ENCODE data around the gene GAB3. TPM values are rescaled to one million over a fixed set of nuclear protein-coding genes. Genes with fewer than 3 reads are reported as not detected.

GAB3 gene
- total RNA-seq, 1 donor from 2014 or later = 1.7 TPM

GRCh38 chrX:154776753-154777152 lies 25.9 kb upstream of the GAB3 start:
- Histone ChIP-seq H3K27ac (ENCODE audit: low read depth, low read length) (no peak overlapping the region), H2AFZ (ENCODE audit: low read depth, low read length) (no peak overlapping the region), H3K27me3 (ENCODE audit: insufficient read depth, low read length) (no peaks in the 10 kb centered on the region), H3K9ac (ENCODE audit: low read length) (no peak overlapping the region), H3K4me1 (ENCODE audit: insufficient read depth, low read length) (peaks cover 2% of the 10 kb centered on the region), H3K36me3 (ENCODE audit: insufficient read depth, low read length) (peaks cover 19% of the 10 kb centered on the region), H3K4me2 (ENCODE audit: low read length) (no peak overlapping the region), H3K4me3 (ENCODE audit: insufficient read depth, low read depth, low read length) (no peak overlapping the region), H3K79me2 (ENCODE audit: insufficient read depth, low read length) (no peaks in the 10 kb centered on the region), H4K20me1 (ENCODE audit: insufficient read depth, low read length) (peaks cover 10% of the 10 kb centered on the region), H3K9me3 (ENCODE audit: insufficient read depth, low read depth, low read length) (no peaks in the 10 kb centered on the region)
- no peak overlapping the region for H3K4me3 Mint-ChIP-seq (ENCODE audit: unreplicated experiment)
- no peak for TF ChIP-seq EZH2 (IDR thresholded peaks at IDR 0.05; ENCODE audit: insufficient read depth, low read length)
- TF ChIP-seq, protein P1, sequence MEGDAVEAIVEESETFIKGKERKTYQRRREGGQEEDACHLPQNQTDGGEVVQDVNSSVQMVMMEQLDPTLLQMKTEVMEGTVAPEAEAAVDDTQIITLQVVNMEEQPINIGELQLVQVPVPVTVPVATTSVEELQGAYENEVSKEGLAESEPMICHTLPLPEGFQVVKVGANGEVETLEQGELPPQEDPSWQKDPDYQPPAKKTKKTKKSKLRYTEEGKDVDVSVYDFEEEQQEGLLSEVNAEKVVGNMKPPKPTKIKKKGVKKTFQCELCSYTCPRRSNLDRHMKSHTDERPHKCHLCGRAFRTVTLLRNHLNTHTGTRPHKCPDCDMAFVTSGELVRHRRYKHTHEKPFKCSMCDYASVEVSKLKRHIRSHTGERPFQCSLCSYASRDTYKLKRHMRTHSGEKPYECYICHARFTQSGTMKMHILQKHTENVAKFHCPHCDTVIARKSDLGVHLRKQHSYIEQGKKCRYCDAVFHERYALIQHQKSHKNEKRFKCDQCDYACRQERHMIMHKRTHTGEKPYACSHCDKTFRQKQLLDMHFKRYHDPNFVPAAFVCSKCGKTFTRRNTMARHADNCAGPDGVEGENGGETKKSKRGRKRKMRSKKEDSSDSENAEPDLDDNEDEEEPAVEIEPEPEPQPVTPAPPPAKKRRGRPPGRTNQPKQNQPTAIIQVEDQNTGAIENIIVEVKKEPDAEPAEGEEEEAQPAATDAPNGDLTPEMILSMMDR (IDR thresholded peaks at IDR 0.05; ENCODE audit: insufficient read depth, low read depth, low read length) = no peak
- no peaks in the 10 kb centered on the region for H3K27me3 Mint-ChIP-seq (ENCODE audit: low read depth, unreplicated experiment)
- DNase-seq (ENCODE audit: low read depth) (no peak), FAIRE-seq (no peak)
- no peaks in the 10 kb centered on the region for H3K9me3 Mint-ChIP-seq (ENCODE audit: unreplicated experiment)
- peaks cover 6% of the 10 kb centered on the region for H3K4me1 Mint-ChIP-seq (ENCODE audit: low read depth, unreplicated experiment)
- no peak overlapping the region for H3K27ac Mint-ChIP-seq (ENCODE audit: unreplicated experiment)
- H3K36me3 Mint-ChIP-seq (ENCODE audit: low read depth, unreplicated experiment) = peaks cover 10% of the 10 kb centered on the region

- no peak overlapping the region for H3K4me3 Mint-ChIP-seq (ENCODE audit: unreplicated experiment)
- H3K4me2 ChIP-seq (ENCODE audit: low read length) = no peak overlapping the region
- peaks cover 3% of the 10 kb centered on the region for H3K9me3 Mint-ChIP-seq (ENCODE audit: unreplicated experiment)
- peaks cover 2% of the 10 kb centered on the region for H3K4me1 ChIP-seq (ENCODE audit: insufficient read depth, low read length)
- H3K9ac ChIP-seq (ENCODE audit: low read length) = no peak overlapping the region
- no peak overlapping the region for H3K4me3 ChIP-seq (ENCODE audit: insufficient read depth, low read depth, low read length)
- H3K27me3 ChIP-seq (ENCODE audit: insufficient read depth, low read length) = no peaks in the 10 kb centered on the region
- H2AFZ ChIP-seq (ENCODE audit: low read depth, low read length) = no peak overlapping the region
- H4K20me1 ChIP-seq (ENCODE audit: insufficient read depth, low read length) = peaks cover 10% of the 10 kb centered on the region
- H3K79me2 ChIP-seq (ENCODE audit: insufficient read depth, low read length) = no peaks in the 10 kb centered on the region
- H3K27ac ChIP-seq (ENCODE audit: low read depth, low read length) = no peak overlapping the region
- H3K36me3 Mint-ChIP-seq (ENCODE audit: low read depth, unreplicated experiment) = peaks cover 10% of the 10 kb centered on the region
- FAIRE-seq (no peak), DNase-seq (ENCODE audit: low read depth) (no peak)
- H3K36me3 ChIP-seq (ENCODE audit: insufficient read depth, low read length) = peaks cover 21% of the 10 kb centered on the region
- peaks cover 6% of the 10 kb centered on the region for H3K4me1 Mint-ChIP-seq (ENCODE audit: low read depth, unreplicated experiment)
- H3K27me3 Mint-ChIP-seq (ENCODE audit: low read depth, unreplicated experiment) = no peaks in the 10 kb centered on the region
- no peak for TF ChIP-seq EZH2 (IDR thresholded peaks at IDR 0.05; ENCODE audit: insufficient read depth, low read length)
- TF ChIP-seq, protein P1 (IDR thresholded peaks at IDR 0.05; ENCODE audit: insufficient read depth, low read depth, low read length) = no peak
- no peaks in the 10 kb centered on the region for H3K9me3 ChIP-seq (ENCODE audit: insufficient read depth, low read depth, low read length)
- no peak overlapping the region for H3K27ac Mint-ChIP-seq (ENCODE audit: unreplicated experiment)
Measured at GRCh38 chrX:154775419-154776349, 24.8 kb upstream of the GAB3 start.

GRCh38 chrX:154774622-154775021 lies 23.7 kb upstream of the GAB3 start:
- H3K4me3 Mint-ChIP-seq (ENCODE audit: unreplicated experiment) = no peak overlapping the region
- H3K9me3 ChIP-seq (ENCODE audit: insufficient read depth, low read depth, low read length) = no peaks in the 10 kb centered on the region
- peaks cover 3% of the 10 kb centered on the region for H3K79me2 ChIP-seq (ENCODE audit: insufficient read depth, low read length)
- no peak overlapping the region for H3K9ac ChIP-seq (ENCODE audit: low read length)
- H3K9me3 Mint-ChIP-seq (ENCODE audit: unreplicated experiment) = peaks cover 3% of the 10 kb centered on the region
- no peaks in the 10 kb centered on the region for H3K27me3 Mint-ChIP-seq (ENCODE audit: low read depth, unreplicated experiment)
- no peak for DNase-seq (ENCODE audit: low read depth)
- peaks cover 11% of the 10 kb centered on the region for H3K36me3 Mint-ChIP-seq (ENCODE audit: low read depth, unreplicated experiment)
- H2AFZ ChIP-seq (ENCODE audit: low read depth, low read length) = no peak overlapping the region
- H3K27ac ChIP-seq (ENCODE audit: low read depth, low read length) = no peak overlapping the region
- peaks cover 2% of the 10 kb centered on the region for H3K4me1 ChIP-seq (ENCODE audit: insufficient read depth, low read length)
- H3K27me3 ChIP-seq (ENCODE audit: insufficient read depth, low read length) = no peaks in the 10 kb centered on the region
- no peak overlapping the region for H3K4me2 ChIP-seq (ENCODE audit: low read length)
- H3K36me3 ChIP-seq (ENCODE audit: insufficient read depth, low read length) = peaks cover 24% of the 10 kb centered on the region
- no peak for FAIRE-seq
- no peak overlapping the region for H3K4me3 ChIP-seq (ENCODE audit: insufficient read depth, low read depth, low read length)
- peaks cover 6% of the 10 kb centered on the region for H3K4me1 Mint-ChIP-seq (ENCODE audit: low read depth, unreplicated experiment)
- H3K27ac Mint-ChIP-seq (ENCODE audit: unreplicated experiment) = no peak overlapping the region
- no peak for TF ChIP-seq EZH2 (IDR thresholded peaks at IDR 0.05; ENCODE audit: insufficient read depth, low read length)
- TF ChIP-seq, protein P1 (IDR thresholded peaks at IDR 0.05; ENCODE audit: insufficient read depth, low read depth, low read length) = no peak
- peaks cover 10% of the 10 kb centered on the region for H4K20me1 ChIP-seq (ENCODE audit: insufficient read depth, low read length)

Data from astrocyte (in vitro differentiated cells and primary cell).